PC-3 (cell line): ENCODE data around the gene CMTM1. TPM values are rescaled to one million over a fixed set of nuclear protein-coding genes. Genes with fewer than 3 reads are reported as not detected.

Experiments used
- ATAC-seq: fragments of 200-7000 bp; cut with Tn5 transposase; 2 replicates; pipeline ENCODE4 v1.9.1; 2020; ENCODE audit warnings: mild to moderate bottlenecking, moderate library complexity
- BruUV-seq: library from RNA; stranded (reverse); fragments of 400-500 nt; replicated peaks from 2 replicates; lab custom pipeline; 2021; lab: Mats Ljungman, UMichigan
- CTCF ChIA-PET: fragments of 300-600 bp; sonication (Branson Sonifier 250); formaldehyde crosslinking; loops from one replicate; lab custom pipeline; 2022; ENCODE audit warnings: antibody characterized with exemption; lab: Charles Lee
- POLR2A ChIA-PET: fragments of 300-600 bp; sonication (Branson Sonifier 250); formaldehyde crosslinking; loops from one replicate; lab custom pipeline; 2022; ENCODE audit warnings: antibody characterized with exemption; ENCODE audit not compliant: unreplicated experiment; lab: Charles Lee
- DNase-seq: peaks from one replicate; pipeline ENCODE4 v3.0.0-alpha.2; 2015
- H2AFZ ChIP-seq: fragments of 300-600 bp; sonication (generic); 2 replicates; pipeline ENCODE4 v1.6.0; 2016; ENCODE audit warnings: antibody characterized with exemption, low read length
- H3F3A ChIP-seq: fragments of 300-600 bp; sonication (generic); one replicate; pipeline ENCODE4 v1.6.0; 2017; ENCODE audit warnings: antibody characterized with exemption, low read length, control low read depth, mild to moderate bottlenecking; ENCODE audit not compliant: unreplicated experiment
- H3K27ac ChIP-seq: fragments of 300-600 bp; sonication (generic); 2 replicates; pipeline ENCODE4 v1.5.1; 2016; ENCODE audit warnings: mild to moderate bottlenecking, low read length
- H3K27me3 ChIP-seq: fragments of 300-600 bp; sonication (generic); 2 replicates; pipeline ENCODE4 v1.6.1; 2016; ENCODE audit warnings: low read length, mixed read lengths
- H3K36me3 ChIP-seq: fragments of 300-600 bp; sonication (generic); 2 replicates; pipeline ENCODE4 v1.6.1; 2016; ENCODE audit warnings: low read depth, mixed run types, low read length, mixed read lengths
- H3K4me1 ChIP-seq: fragments of 300-600 bp; sonication (generic); 2 replicates; pipeline ENCODE4 v1.5.1; 2016; ENCODE audit warnings: low read length; ENCODE audit not compliant: insufficient read depth
- H3K4me2 ChIP-seq: fragments of 300-600 bp; sonication (generic); 2 replicates; pipeline ENCODE4 v1.6.0; 2016; ENCODE audit warnings: low read length
- H3K4me3 ChIP-seq: fragments of 300-600 bp; sonication (generic); 2 replicates; pipeline ENCODE4 v1.5.1; 2016; ENCODE audit warnings: mild to moderate bottlenecking, low read length, mixed read lengths
- H3K79me2 ChIP-seq: fragments of 300-600 bp; sonication (generic); 2 replicates; pipeline ENCODE4 v1.6.1; 2017; ENCODE audit warnings: low read length, mixed read lengths
- H3K9ac ChIP-seq: fragments of 300-600 bp; sonication (generic); 2 replicates; pipeline ENCODE4 v1.6.0; 2016; ENCODE audit warnings: mild to moderate bottlenecking, low read length
- H3K9me2 ChIP-seq: fragments of 300-600 bp; sonication (generic); replicated peaks from 2 replicates; pipeline ENCODE4 v1.6.1; 2016; ENCODE audit warnings: mixed run types, low read length, mixed read lengths
- H3K9me3 ChIP-seq: fragments of 300-600 bp; sonication (generic); 2 replicates; pipeline ENCODE4 v1.6.1; 2016; ENCODE audit warnings: low read length, mixed read lengths
- H4K20me1 ChIP-seq: fragments of 300-600 bp; sonication (generic); 2 replicates; pipeline ENCODE4 v1.6.1; 2016; ENCODE audit warnings: low read length, mixed read lengths
- EZH2 ChIP-seq: fragments of 300-600 bp; sonication (generic); IDR thresholded peaks from one replicate; pipeline ENCODE4 v1.6.1; 2017; ENCODE audit warnings: antibody characterized with exemption, mild to moderate bottlenecking, low read length; ENCODE audit not compliant: unreplicated experiment
- EZH2phosphoT487 ChIP-seq: fragments of 300-600 bp; sonication (generic); IDR thresholded peaks from 2 replicates; pipeline ENCODE4 v1.6.1; 2018; ENCODE audit warnings: mild to moderate bottlenecking, antibody characterized with exemption, low read length, borderline replicate concordance
- intact Hi-C: fragments of 100-400 bp; cut with micrococcal nuclease; formaldehyde crosslinking; loops from 2 replicates; pipeline ENCODE4 v1.9.0; 2023
- total RNA-seq: library from RNA; depleted of rRNA; stranded (reverse); fragments of >200 nt; gene quantifications from 2 replicates; pipeline ENCODE4 v1.2.3, GENCODE V29; 2014
- TF ChIP-seq, protein P1 (sequence below): fragments of 300-600 bp; sonication (generic); conservative IDR thresholded peaks from 2 replicates; pipeline ENCODE4 v1.5.1; 2017; ENCODE audit warnings: antibody characterized with exemption, low read depth, mild to moderate bottlenecking, low read length

Gene CMTM1
- total RNA-seq, 1 experiment from 2014 or later = 1.4 TPM

DNA sequence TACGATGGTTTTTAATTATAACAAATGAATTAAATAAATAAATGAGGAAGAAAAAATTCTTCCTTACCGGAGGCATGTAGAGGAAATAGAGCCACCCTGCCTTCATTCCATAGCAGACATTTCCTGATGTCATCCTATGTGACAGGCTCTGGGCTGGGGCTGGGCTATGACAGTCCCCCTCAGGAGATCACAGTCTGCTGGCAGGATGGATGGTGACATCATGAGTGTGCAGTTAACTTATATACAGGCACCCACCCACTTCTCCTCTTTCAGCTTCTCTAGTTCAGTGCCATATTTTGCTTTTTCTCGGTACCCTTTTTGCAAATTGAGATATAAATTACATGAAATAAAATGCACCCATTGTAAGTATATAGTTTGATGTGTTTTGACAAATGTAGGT lies 31.9 kb downstream of the CMTM1 start:
- H3K79me2 ChIP-seq = no peaks in the 10 kb centered on the region
- H3F3A ChIP-seq = no peaks in the 10 kb centered on the region
- intact Hi-C loops = no loop called here
- no peaks in the 10 kb centered on the region for H4K20me1 ChIP-seq
- no peak for DNase-seq
- no peak overlapping the region for H3K4me2 ChIP-seq
- no peaks in the 10 kb centered on the region for H3K36me3 ChIP-seq
- ChIA-PET POLR2A (no interaction called here), CTCF (no interaction called here)
- H3K4me1 ChIP-seq = no peaks in the 10 kb centered on the region
- no peaks in the 10 kb centered on the region for H3K9me3 ChIP-seq
- no peaks in the 10 kb centered on the region for H3K9me2 ChIP-seq
- H3K9ac ChIP-seq = no peak overlapping the region
- no peak overlapping the region for H3K27ac ChIP-seq
- no peaks in the 10 kb centered on the region for H3K27me3 ChIP-seq
- no peak overlapping the region for H2AFZ ChIP-seq
- no peak for ATAC-seq
- no peak overlapping the region for H3K4me3 ChIP-seq
- BruUV-seq = no TSS peak
- TF ChIP-seq, protein P1, sequence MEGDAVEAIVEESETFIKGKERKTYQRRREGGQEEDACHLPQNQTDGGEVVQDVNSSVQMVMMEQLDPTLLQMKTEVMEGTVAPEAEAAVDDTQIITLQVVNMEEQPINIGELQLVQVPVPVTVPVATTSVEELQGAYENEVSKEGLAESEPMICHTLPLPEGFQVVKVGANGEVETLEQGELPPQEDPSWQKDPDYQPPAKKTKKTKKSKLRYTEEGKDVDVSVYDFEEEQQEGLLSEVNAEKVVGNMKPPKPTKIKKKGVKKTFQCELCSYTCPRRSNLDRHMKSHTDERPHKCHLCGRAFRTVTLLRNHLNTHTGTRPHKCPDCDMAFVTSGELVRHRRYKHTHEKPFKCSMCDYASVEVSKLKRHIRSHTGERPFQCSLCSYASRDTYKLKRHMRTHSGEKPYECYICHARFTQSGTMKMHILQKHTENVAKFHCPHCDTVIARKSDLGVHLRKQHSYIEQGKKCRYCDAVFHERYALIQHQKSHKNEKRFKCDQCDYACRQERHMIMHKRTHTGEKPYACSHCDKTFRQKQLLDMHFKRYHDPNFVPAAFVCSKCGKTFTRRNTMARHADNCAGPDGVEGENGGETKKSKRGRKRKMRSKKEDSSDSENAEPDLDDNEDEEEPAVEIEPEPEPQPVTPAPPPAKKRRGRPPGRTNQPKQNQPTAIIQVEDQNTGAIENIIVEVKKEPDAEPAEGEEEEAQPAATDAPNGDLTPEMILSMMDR = no peak
- TF ChIP-seq EZH2phosphoT487 = no peak
- no peak for TF ChIP-seq EZH2

DNA sequence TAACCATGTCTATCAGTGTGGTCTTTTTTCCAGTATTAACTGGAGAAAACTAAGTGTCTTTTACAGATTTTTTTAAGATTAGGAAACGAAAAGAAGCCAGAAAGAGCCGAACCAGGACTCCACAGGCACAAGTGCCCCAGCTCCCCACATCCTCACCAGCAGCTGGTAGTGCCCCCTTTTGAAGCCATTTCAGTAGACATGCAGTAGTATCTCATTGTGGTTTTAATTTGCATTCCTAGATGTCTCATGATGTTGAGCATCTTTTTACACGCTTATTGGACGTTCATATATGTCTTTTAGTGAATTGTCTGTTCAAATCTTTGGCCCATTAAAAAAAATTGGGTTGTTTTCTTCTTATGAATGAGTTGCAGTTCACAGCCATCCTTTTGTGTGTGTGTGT lies 33.5 kb downstream of the CMTM1 start:
- no peak overlapping the region for H3K27ac ChIP-seq
- H3K36me3 ChIP-seq = no peaks in the 10 kb centered on the region
- BruUV-seq = no TSS peak
- no peak overlapping the region for H2AFZ ChIP-seq
- intact Hi-C loops = loop anchor here (10.0 kb wide), 1 partner anchor 95 kb away; the partner anchor contains the start of gene CMTM4
- no peaks in the 10 kb centered on the region for H4K20me1 ChIP-seq
- no peaks in the 10 kb centered on the region for H3K79me2 ChIP-seq
- no peaks in the 10 kb centered on the region for H3K4me1 ChIP-seq
- no peaks in the 10 kb centered on the region for H3K27me3 ChIP-seq
- no peaks in the 10 kb centered on the region for H3K9me3 ChIP-seq
- TF ChIP-seq, protein P1 = no peak
- TF ChIP-seq EZH2phosphoT487 (no peak), EZH2 (no peak)
- H3F3A ChIP-seq = no peaks in the 10 kb centered on the region
- no peak overlapping the region for H3K9ac ChIP-seq
- H3K4me2 ChIP-seq = no peak overlapping the region
- no peak overlapping the region for H3K4me3 ChIP-seq
- ChIA-PET POLR2A (no interaction called here), CTCF (no interaction called here)
- no peaks in the 10 kb centered on the region for H3K9me2 ChIP-seq
- ATAC-seq (no peak), DNase-seq (no peak)

DNA sequence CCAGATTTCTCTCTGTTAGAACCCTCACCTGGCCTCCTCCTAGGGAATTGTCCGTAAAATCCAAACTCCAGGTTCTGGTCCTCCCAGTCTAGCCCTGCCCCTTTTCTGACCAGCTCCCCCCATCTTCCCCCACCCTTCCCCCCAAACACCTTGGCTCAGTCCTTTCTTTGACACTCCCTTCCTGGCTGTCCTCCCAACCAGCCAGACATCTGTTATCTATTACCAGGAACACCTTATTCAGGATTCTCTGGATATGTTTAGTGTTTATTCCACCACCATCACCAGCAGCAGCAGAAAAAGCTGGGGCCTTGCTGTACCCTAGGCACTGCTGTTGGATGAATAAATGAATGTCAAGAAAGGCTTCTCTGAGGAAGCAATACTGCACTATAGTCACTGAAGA lies 34.2 kb downstream of the CMTM1 start:
- DNase-seq (no peak), ATAC-seq (no peak)
- no peaks in the 10 kb centered on the region for H3K9me2 ChIP-seq
- H3K9me3 ChIP-seq = no peaks in the 10 kb centered on the region
- H3F3A ChIP-seq = no peaks in the 10 kb centered on the region
- no peak overlapping the region for H3K9ac ChIP-seq
- H3K27me3 ChIP-seq = no peaks in the 10 kb centered on the region
- H3K4me3 ChIP-seq = no peak overlapping the region
- no peak overlapping the region for H3K4me2 ChIP-seq
- H2AFZ ChIP-seq = no peak overlapping the region
- H3K27ac ChIP-seq = no peak overlapping the region
- no peak for TF ChIP-seq EZH2
- TF ChIP-seq, protein P1 = no peak
- no peak for TF ChIP-seq EZH2phosphoT487
- intact Hi-C loops = loop anchor here (10.0 kb wide), 1 partner anchor 94 kb away; the partner anchor contains the start of gene CMTM4
- no peaks in the 10 kb centered on the region for H3K4me1 ChIP-seq
- H3K79me2 ChIP-seq = no peaks in the 10 kb centered on the region
- H3K36me3 ChIP-seq = no peaks in the 10 kb centered on the region
- no peaks in the 10 kb centered on the region for H4K20me1 ChIP-seq
- ChIA-PET CTCF (no interaction called here), POLR2A (no interaction called here)
- no TSS peak for BruUV-seq
